Brain microvascular endothelial cell (primary cell): Measurements from ENCODE around the gene TMEM35A.

Source experiments
- DNase-seq: peaks from one replicate; pipeline ENCODE4 v3.0.0-alpha.2; 2020
- H3K27ac ChIP-seq: fragments of 250-450 bp; sonication (Bioruptor Pico); 2 replicates; pipeline ENCODE4 v1.5.1; 2020; ENCODE audit warnings: mild to moderate bottlenecking, moderate library complexity
- H3K27me3 ChIP-seq: fragments of 250-450 bp; sonication (Bioruptor Pico); replicated peaks from 2 replicates; pipeline ENCODE4 v1.5.1; 2020; ENCODE audit warnings: mild to moderate bottlenecking
- H3K36me3 ChIP-seq: fragments of 250-450 bp; sonication (Bioruptor Pico); replicated peaks from 2 replicates; pipeline ENCODE4 v1.5.1; 2020; ENCODE audit warnings: mild to moderate bottlenecking
- H3K4me3 ChIP-seq: 2 replicates; pipeline ENCODE4 v1.5.1; 2011; ENCODE audit warnings: low read depth, mild to moderate bottlenecking, control low read depth, low read length, moderate library complexity
- CTCF ChIP-seq: IDR thresholded peaks from 2 replicates; pipeline ENCODE4 v1.5.1; 2011; ENCODE audit warnings: low read depth, mild to moderate bottlenecking, moderate library complexity, low read length, control low read depth, inconsistent platforms; ENCODE audit errors: missing control alignments
- in situ Hi-C: cut with HindIII; loops from 2 replicates; pipeline ENCODE4 v1.10.0; 2017; ENCODE audit warnings: low sequenced_read_pairs, low pct_ligation_motif_present

Gene TMEM35A

GRCh38 chrX:101080326-101081124, 1.8 kb downstream of the TMEM35A start:
- no peak overlapping the region for H3K27ac ChIP-seq
- no peak for DNase-seq
- in situ Hi-C loops, result no loop called here
- no peaks in the 10 kb centered on the region for H3K36me3 ChIP-seq
- H3K27me3 ChIP-seq, result no peaks in the 10 kb centered on the region
- H3K4me3 ChIP-seq, result no peak overlapping the region
- TF ChIP-seq CTCF, result no peak

- no peak for DNase-seq
- in situ Hi-C loops, result no loop called here
- no peak for TF ChIP-seq CTCF
- Histone ChIP-seq H3K4me3 (no peak overlapping the region), H3K27ac (no peak overlapping the region), H3K27me3 (no peaks in the 10 kb centered on the region), H3K36me3 (no peaks in the 10 kb centered on the region)
Measured at GRCh38 chrX:101081231-101081630, 2.6 kb downstream of the TMEM35A start.

DNA sequence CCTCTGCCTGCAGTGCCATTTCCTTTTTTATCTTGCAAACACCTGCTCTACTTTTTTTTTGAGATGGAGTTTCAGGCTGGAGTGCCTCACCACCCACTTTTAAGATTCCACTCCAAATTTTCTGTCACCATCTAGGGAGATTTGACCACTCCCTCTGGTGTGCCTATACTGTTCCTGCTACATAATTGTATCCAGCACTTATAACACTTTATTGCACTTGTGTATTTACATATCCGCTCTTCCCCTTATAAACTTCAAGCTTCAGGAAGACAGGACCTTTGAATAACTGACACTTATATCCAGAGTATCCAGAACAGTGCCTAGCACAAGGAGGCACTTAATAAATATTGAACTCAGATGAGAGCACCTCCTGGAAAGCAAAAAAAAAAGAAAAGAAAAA, 13.1 kb downstream of the TMEM35A start:
- Histone ChIP-seq H3K27me3 (no peaks in the 10 kb centered on the region), H3K27ac (no peak overlapping the region), H3K36me3 (no peaks in the 10 kb centered on the region), H3K4me3 (no peak overlapping the region)
- in situ Hi-C loops, result no loop called here
- TF ChIP-seq CTCF, result no peak
- DNase-seq, result no peak

DNA sequence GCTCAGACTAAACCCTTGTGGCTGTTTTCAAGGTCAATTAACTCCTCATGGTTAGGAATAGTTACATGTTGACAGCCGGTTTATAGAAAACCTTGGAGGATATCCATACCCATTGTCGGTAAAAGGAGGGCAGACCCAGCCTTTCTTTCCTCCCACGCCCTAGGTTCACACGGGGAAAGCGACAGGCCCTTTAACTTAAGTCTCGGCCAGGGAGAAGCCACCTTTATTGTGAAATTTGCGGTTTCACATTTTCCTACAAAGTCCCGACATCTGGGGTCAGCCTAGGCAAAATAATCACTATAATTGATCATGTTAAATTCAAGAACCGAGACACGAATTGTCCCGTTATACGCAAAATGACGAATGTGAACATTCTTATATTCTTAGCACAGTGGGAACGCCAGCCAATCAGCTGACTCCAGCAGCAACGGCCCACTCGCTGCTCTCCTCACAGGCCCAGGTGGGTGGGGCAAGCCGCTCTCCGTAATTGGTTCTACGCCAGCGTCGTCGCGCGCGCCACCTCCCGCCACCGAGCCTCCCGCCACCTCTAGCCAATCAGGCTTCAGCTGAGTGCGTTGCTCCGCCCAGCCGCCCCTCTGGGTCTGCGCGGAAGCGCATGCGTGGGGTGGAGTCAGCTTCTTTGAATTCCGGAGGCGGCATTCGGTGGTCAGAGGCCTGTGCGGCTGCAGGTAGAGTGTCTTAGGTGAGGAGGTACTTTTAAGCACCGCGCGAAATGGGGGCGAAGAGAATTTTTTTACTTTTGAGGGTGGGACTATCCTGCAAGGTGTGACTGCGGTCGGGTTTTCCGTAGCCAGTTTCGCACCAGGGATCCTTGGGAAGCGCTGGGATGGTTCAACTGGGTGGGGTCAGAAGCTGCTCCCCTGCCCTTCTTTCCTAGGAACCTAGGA, 19.1 kb downstream of the TMEM35A start, which contains the start of gene CENPI:
Gene CENPI (plus strand): TSS at position 659 of the 908 bp plus-strand sequence. CDS start 2,867 bp downstream, outside the sequence.
- in situ Hi-C loops, result no loop called here
- H3K4me3 ChIP-seq, result peak within 1 kb of the TSS; percentile 71
- TF ChIP-seq CTCF, result no peak
- H3K36me3 ChIP-seq, result no peaks in the 10 kb centered on the region
- no peaks in the 10 kb centered on the region for H3K27me3 ChIP-seq
- H3K27ac ChIP-seq, result peak within 1 kb of the TSS; percentile 85
- peak; percentile 92 for DNase-seq

DNA sequence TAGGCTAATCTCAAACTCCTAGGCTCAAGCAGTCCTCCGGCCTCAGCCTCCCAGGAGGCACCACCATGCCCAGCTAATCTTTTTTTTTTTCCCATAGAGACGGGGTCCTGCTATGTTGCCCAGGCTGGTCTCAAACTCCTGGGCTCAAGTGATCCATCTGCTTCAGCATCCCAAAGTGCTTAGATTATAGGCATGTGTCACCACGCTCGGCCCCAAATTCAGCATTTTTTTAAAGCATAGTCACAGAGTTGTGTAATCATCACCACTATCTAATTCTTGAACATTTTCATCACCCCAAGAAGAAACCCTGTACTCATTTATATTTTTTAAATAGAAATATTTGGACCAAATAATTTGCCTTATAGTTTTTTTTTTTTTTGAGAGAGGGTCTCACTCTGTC, 29.6 kb downstream of the TMEM35A start:
- no peak for TF ChIP-seq CTCF
- peak; percentile 35 for DNase-seq
- H3K4me3 ChIP-seq, result no peak overlapping the region
- no peak overlapping the region for H3K27ac ChIP-seq
- in situ Hi-C loops, result no loop called here
- no peaks in the 10 kb centered on the region for H3K27me3 ChIP-seq
- H3K36me3 ChIP-seq, result no peaks in the 10 kb centered on the region
